H9 (cell line): ENCODE measurements around the gene GSN. TPM values are rescaled to one million over a fixed set of nuclear protein-coding genes. Genes with fewer than 3 reads are reported as not detected.
A peak's percentile ranks its signal among the peaks of the same experiment; 100 is the strongest.

Experiments used
- DNase-seq: peaks from one replicate; pipeline ENCODE4 v3.0.0-alpha.2; 2017
- H2AFZ ChIP-seq: one replicate; pipeline ENCODE4 v1.6.1; 2013; ENCODE audit warnings: mild to moderate bottlenecking, low read length, control low read depth, moderate library complexity
- H2AK5ac ChIP-seq: 2 replicates; pipeline ENCODE4 v1.6.1; 2013; ENCODE audit warnings: low read length, control low read depth, mixed read lengths; ENCODE audit not compliant: insufficient read length
- H2BK120ac ChIP-seq: one replicate; pipeline ENCODE4 v1.6.1; 2013; ENCODE audit warnings: low read depth, mild to moderate bottlenecking, low read length, control low read depth, inconsistent platforms; ENCODE audit not compliant: poor library complexity, severe bottlenecking
- H2BK12ac ChIP-seq: 2 replicates; pipeline ENCODE4 v1.6.1; 2013; ENCODE audit warnings: low read length, control low read depth, mixed read lengths, low read depth; ENCODE audit not compliant: insufficient read length
- H2BK15ac ChIP-seq: 2 replicates; pipeline ENCODE4 v1.6.1; 2013; ENCODE audit warnings: low read depth, low read length, control low read depth
- H2BK20ac ChIP-seq: one replicate; pipeline ENCODE4 v1.6.1; 2013; ENCODE audit warnings: low read depth, mild to moderate bottlenecking, low read length, control low read depth, inconsistent platforms; ENCODE audit not compliant: poor library complexity, severe bottlenecking
- H2BK5ac ChIP-seq: 2 replicates; pipeline ENCODE4 v1.6.1; 2013; ENCODE audit warnings: low read length, control low read depth, mixed read lengths; ENCODE audit not compliant: insufficient read length
- H3K14ac ChIP-seq: 2 replicates; pipeline ENCODE4 v1.6.1; 2013; ENCODE audit warnings: low read length, control low read depth; ENCODE audit not compliant: insufficient read depth
- H3K18ac ChIP-seq: 2 replicates; pipeline ENCODE4 v1.6.1; 2013; ENCODE audit warnings: low read depth, mild to moderate bottlenecking, mixed read lengths, low read length, control low read depth; ENCODE audit not compliant: insufficient read length
- H3K23ac ChIP-seq: 2 replicates; pipeline ENCODE4 v1.6.1; 2013; ENCODE audit warnings: low read length, control low read depth, mixed read lengths, low read depth; ENCODE audit not compliant: insufficient read length
- H3K23me2 ChIP-seq: 2 replicates; pipeline ENCODE4 v1.6.1; 2013; ENCODE audit warnings: low read depth, mild to moderate bottlenecking, mixed read lengths, low read length, control low read depth; ENCODE audit not compliant: insufficient read length, poor library complexity, severe bottlenecking
- H3K27ac ChIP-seq: 2 replicates; pipeline ENCODE4 v1.5.1; 2013; ENCODE audit warnings: low read length, control low read depth, mixed read lengths, low read depth; ENCODE audit not compliant: insufficient read length
- H3K27me3 ChIP-seq: 2 replicates; pipeline ENCODE4 v1.6.1; 2013; ENCODE audit warnings: low read length, control low read depth, inconsistent platforms; ENCODE audit not compliant: insufficient read depth
- H3K4ac ChIP-seq: 2 replicates; pipeline ENCODE4 v1.6.1; 2013; ENCODE audit warnings: low read depth, mild to moderate bottlenecking, control low read depth, inconsistent platforms, low read length, moderate library complexity
- H3K4me1 ChIP-seq: 2 replicates; pipeline ENCODE4 v1.6.1; 2013; ENCODE audit warnings: low read length, control low read depth, inconsistent platforms; ENCODE audit not compliant: insufficient read depth
- H3K4me2 ChIP-seq: 2 replicates; pipeline ENCODE4 v1.6.1; 2013; ENCODE audit warnings: low read length, control low read depth, mixed read lengths; ENCODE audit not compliant: insufficient read length, insufficient read depth
- H3K56ac ChIP-seq: 2 replicates; pipeline ENCODE4 v1.6.1; 2013; ENCODE audit warnings: low read depth, mild to moderate bottlenecking, mixed read lengths, low read length, control low read depth; ENCODE audit not compliant: insufficient read length
- H3K79me1 ChIP-seq: 2 replicates; pipeline ENCODE4 v1.6.1; 2013; ENCODE audit warnings: low read depth, mild to moderate bottlenecking, moderate library complexity, low read length, control low read depth, inconsistent platforms; ENCODE audit not compliant: insufficient read depth, poor library complexity, severe bottlenecking
- H3K79me2 ChIP-seq: 2 replicates; pipeline ENCODE4 v1.6.1; 2013; ENCODE audit warnings: low read length, control low read depth, inconsistent platforms; ENCODE audit not compliant: insufficient read depth
- H3K9ac ChIP-seq: 2 replicates; pipeline ENCODE4 v1.6.1; 2013; ENCODE audit warnings: low read length, control low read depth, mixed read lengths; ENCODE audit not compliant: insufficient read length; ENCODE audit errors: extremely low read depth
- H3K9me3 ChIP-seq: one replicate; pipeline ENCODE4 v1.6.1; 2013; ENCODE audit warnings: low read depth, low read length, inconsistent platforms; ENCODE audit not compliant: control insufficient read depth
- H3T11ph ChIP-seq: one replicate; pipeline ENCODE4 v1.6.1; 2013; ENCODE audit warnings: mild to moderate bottlenecking, low read length, control low read depth, inconsistent platforms
- H4K20me1 ChIP-seq: one replicate; pipeline ENCODE4 v1.6.1; 2013; ENCODE audit not compliant: control insufficient read depth, insufficient read length, insufficient read depth
- H4K5ac ChIP-seq: 2 replicates; pipeline ENCODE4 v1.6.1; 2013; ENCODE audit warnings: low read depth, mild to moderate bottlenecking, mixed read lengths, low read length, control low read depth; ENCODE audit not compliant: insufficient read length
- H4K8ac ChIP-seq: replicated peaks from 2 replicates; pipeline ENCODE4 v1.6.1; 2013; ENCODE audit warnings: low read length, control low read depth, mixed read lengths, low read depth; ENCODE audit not compliant: insufficient read length
- H4K91ac ChIP-seq: 2 replicates; pipeline ENCODE4 v1.6.1; 2013; ENCODE audit warnings: low read depth, mild to moderate bottlenecking, moderate library complexity, mixed read lengths, low read length, control low read depth; ENCODE audit not compliant: insufficient read length
- H3K27ac Mint-ChIP-seq, 3 experiments: 2 replicates in 2 of 3; 3 replicates in 1 of 3; pipeline ENCODE4 v1.8.0; 2020 to 2021; ENCODE audit warnings: mixed read lengths in 3 of 3, mild to moderate bottlenecking in 1 of 3, moderate library complexity in 1 of 3
- H3K27me3 Mint-ChIP-seq: 2 replicates; pipeline ENCODE4 v1.8.0; 2021; ENCODE audit warnings: low read depth, mild to moderate bottlenecking, moderate library complexity, mixed read lengths
- H3K36me3 Mint-ChIP-seq, 3 experiments: 2 replicates in 2 of 3; 3 replicates in 1 of 3; pipeline ENCODE4 v1.8.0; 2020 to 2021; ENCODE audit warnings: low read depth in 3 of 3, mixed read lengths in 3 of 3; ENCODE audit not compliant: insufficient read depth in 1 of 3
- H3K4me1 Mint-ChIP-seq, 2 experiments: 2 replicates each; pipeline ENCODE4 v1.8.0; 2020; ENCODE audit warnings: mixed read lengths in 2 of 2
- H3K4me3 Mint-ChIP-seq, 2 experiments: 2 replicates in 1 of 2; 3 replicates in 1 of 2; pipeline ENCODE4 v1.8.0; 2020 to 2021; ENCODE audit warnings: mild to moderate bottlenecking in 2 of 2, mixed read lengths in 2 of 2, moderate library complexity in 1 of 2
- H3K9me3 Mint-ChIP-seq, 2 experiments: 2 replicates in 1 of 2; 3 replicates in 1 of 2; pipeline ENCODE4 v1.8.0; 2020; ENCODE audit warnings: mild to moderate bottlenecking in 2 of 2, mixed read lengths in 2 of 2, moderate library complexity in 1 of 2
- CTCF ChIP-seq: fragments of 200-600 bp; sonication (generic); conservative IDR thresholded peaks from 3 replicates; pipeline ENCODE4 v1.8.0; 2021; ENCODE audit warnings: antibody characterized with exemption, mild to moderate bottlenecking
- WGBS: extraction: QIAGEN DNeasy Blood & Tissue Kit; methylation state at CpG from one replicate; pipeline ENCODE4 v1.1.7; 2013; ENCODE audit warnings: missing lambda C conversion rate, low lambda C conversion rate, mixed read lengths; ENCODE audit not compliant: insufficient read length; ENCODE audit errors: extremely low coverage; 5-methylcytosine and 5-hydroxymethylcytosine counted together
- total RNA-seq: library from RNA; stranded (reverse); gene quantifications from 2 replicates; pipeline ENCODE4 v1.2.1, GENCODE V29; 2021

The GSN gene
- total RNA-seq, 1 experiment from 2014 or later = 14.9 TPM

- Histone ChIP-seq H3K27me3 (peaks cover 62% of the 10 kb centered on the region; the same call in 1 of the 2 replicates), H2BK120ac (no peak overlapping the region), H3K4me1 (peaks cover 8% of the 10 kb centered on the region; the same call in 1 of the 2 replicates), H3K4ac (no peak overlapping the region), H3K9me3 (no peaks in the 10 kb centered on the region), H3T11ph (no peak overlapping the region), H3K56ac (no peak overlapping the region), H3K79me2 (no peaks in the 10 kb centered on the region), H3K4me2 (no peak overlapping the region), H3K79me1 (no peaks in the 10 kb centered on the region), H4K20me1 (no peaks in the 10 kb centered on the region), H3K23ac (no peak overlapping the region), H2BK15ac (no peak overlapping the region), H3K18ac (no peak overlapping the region), H2BK12ac (no peak overlapping the region), H3K23me2 (peaks cover 6% of the 10 kb centered on the region), H2BK5ac (no peak overlapping the region), H3K9ac (no peak overlapping the region), H2AK5ac (no peak overlapping the region), H3K14ac (no peak overlapping the region), H4K91ac (no peak overlapping the region), H4K5ac (no peak overlapping the region), H2AFZ (no peak overlapping the region), H4K8ac (no peak overlapping the region), H3K27ac (no peak overlapping the region), H2BK20ac (no peak overlapping the region)
- Mint-ChIP-seq H3K27me3 (peaks cover 100% of the 10 kb centered on the region), H3K9me3 (no peaks in the 10 kb centered on the region; a peak in 1 of 5 replicates), H3K4me1 (peaks cover 38 to 42% of the 10 kb centered on the region in 2 experiments), H3K27ac (no peak overlapping the region), H3K4me3 (no peak overlapping the region), H3K36me3 (peaks cover 0 to 3% (median 2%) of the 10 kb centered on the region in 3 experiments; a peak in 4 of 7 replicates)
- DNase-seq = peak; percentile 72
- no peak for TF ChIP-seq CTCF
- no CpG with 5 or more reads among the region's 10 CpGs for WGBS
Measured at GRCh38 chr9:121281614-121282276, 13.8 kb downstream of the GSN start.
